ENCODE measurements around the gene HOXB7.

DNA sequence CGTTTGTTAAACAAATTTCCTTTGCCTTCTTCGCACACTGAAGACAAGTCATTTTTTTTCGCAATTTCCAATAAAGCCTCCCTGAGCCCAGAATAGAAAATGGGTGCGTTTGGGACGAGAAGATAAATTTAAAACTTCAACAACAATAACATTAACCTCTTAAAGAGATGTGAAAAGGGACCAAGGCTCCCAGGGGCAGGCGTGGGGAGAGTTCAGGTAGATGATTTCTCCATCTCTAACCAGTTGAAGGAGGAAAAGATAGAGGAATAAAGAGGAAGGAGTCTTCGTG is 31.4 kb downstream of the HOXB7 start:
- TF ChIP-seq, protein P1, sequence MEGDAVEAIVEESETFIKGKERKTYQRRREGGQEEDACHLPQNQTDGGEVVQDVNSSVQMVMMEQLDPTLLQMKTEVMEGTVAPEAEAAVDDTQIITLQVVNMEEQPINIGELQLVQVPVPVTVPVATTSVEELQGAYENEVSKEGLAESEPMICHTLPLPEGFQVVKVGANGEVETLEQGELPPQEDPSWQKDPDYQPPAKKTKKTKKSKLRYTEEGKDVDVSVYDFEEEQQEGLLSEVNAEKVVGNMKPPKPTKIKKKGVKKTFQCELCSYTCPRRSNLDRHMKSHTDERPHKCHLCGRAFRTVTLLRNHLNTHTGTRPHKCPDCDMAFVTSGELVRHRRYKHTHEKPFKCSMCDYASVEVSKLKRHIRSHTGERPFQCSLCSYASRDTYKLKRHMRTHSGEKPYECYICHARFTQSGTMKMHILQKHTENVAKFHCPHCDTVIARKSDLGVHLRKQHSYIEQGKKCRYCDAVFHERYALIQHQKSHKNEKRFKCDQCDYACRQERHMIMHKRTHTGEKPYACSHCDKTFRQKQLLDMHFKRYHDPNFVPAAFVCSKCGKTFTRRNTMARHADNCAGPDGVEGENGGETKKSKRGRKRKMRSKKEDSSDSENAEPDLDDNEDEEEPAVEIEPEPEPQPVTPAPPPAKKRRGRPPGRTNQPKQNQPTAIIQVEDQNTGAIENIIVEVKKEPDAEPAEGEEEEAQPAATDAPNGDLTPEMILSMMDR (conservative IDR thresholded peaks at IDR 0.05) = no peak
- TF ChIP-seq EZH2 (IDR thresholded peaks at IDR 0.05; ENCODE audit: low read depth) = no peak
